GM18951 (cell line): Measurements from ENCODE around the gene INSC.

Experiments
- POLR2A ChIP-seq: IDR thresholded peaks from 4 replicates; pipeline ENCODE4 v1.6.1; 2011; ENCODE audit warnings: mild to moderate bottlenecking; ENCODE audit not compliant: insufficient read length, insufficient read depth; ENCODE audit errors: extremely low read depth
- in situ Hi-C: fragments of 300-500 bp; cut with MboI; formaldehyde crosslinking; loops from one replicate; pipeline ENCODE4 v1.12.0; 2022; ENCODE audit warnings: low sequenced_read_pairs, mixed read lengths, inconsistent platforms; ENCODE audit not compliant: unreplicated experiment

Gene INSC

GRCh38 chr11:15192005-15192556, 77.4 kb downstream of the INSC start:
- no peak for TF ChIP-seq POLR2A
- in situ Hi-C loops: no loop called here

- no peak for TF ChIP-seq POLR2A
- in situ Hi-C loops: no loop called here
Measured at GRCh38 chr11:15194671-15195415, 80.1 kb downstream of the INSC start.

GRCh38 chr11:15195454-15196200, 80.9 kb downstream of the INSC start:
- in situ Hi-C loops: no loop called here
- no peak for TF ChIP-seq POLR2A

DNA sequence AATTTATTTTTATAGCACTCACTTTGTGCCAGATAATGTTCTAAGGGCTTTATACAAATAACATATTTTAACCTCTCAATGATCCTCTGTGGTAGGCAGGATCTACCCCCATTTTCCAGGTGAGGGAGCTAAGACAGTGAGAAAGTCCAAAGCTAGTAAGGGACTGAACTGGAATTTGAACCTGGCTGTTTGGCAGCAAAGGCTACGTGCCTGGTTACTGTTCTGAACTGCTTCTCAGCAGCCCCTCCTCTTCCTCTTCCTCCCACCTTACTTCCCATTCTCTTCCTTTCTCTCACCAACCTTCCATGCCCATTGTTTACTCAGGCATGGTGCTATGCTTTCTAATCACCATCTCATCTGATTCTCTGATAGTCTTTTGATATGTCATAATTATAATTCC, 82.0 kb downstream of the INSC start:
- in situ Hi-C loops: no loop called here
- no peak for TF ChIP-seq POLR2A

- TF ChIP-seq POLR2A: no peak
- in situ Hi-C loops: no loop called here
Measured at GRCh38 chr11:15197696-15198095, 83.0 kb downstream of the INSC start.

DNA sequence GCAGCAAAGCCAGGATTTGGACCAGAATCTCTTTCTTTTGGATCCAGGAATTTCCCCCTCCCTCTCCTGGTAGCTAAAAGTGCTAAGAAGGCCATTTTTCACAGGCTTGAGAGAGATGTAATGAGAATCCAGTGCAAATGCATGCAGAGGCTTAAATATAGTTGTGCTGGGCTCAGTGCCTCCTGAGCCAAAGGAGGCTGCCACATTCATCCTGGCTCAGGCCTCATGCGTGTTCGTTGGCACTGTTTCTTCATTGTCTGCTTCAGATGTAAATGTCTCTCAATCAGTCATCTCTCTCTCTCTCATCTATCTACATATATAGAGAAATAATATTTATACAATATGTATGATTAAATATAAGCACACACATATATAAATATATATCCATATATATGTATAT, 83.6 kb downstream of the INSC start:
- in situ Hi-C loops: no loop called here

DNA sequence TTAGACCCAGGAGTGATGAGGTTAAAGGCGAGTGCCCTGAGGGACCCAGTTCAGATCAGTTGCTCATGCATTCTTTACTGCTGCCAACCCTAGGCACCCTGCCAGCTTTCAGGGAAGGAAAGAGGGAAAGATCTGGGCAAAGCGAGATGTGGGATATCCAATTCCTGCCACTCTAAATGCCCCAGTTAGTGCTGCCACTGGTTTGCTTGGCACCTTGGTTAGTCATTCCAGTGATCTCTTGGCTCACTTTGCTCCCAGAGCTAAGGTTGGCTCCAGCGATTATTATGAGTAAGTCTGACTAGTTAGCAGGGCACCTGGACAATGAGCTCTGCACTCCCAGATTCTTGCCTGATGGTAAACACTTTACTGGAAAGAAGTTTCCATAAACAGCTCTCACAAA, 85.0 kb downstream of the INSC start:
- in situ Hi-C loops: no loop called here
- no peak for TF ChIP-seq POLR2A

More for the DNA sequence above, 83.6 kb downstream of the INSC start:
- TF ChIP-seq POLR2A: no peak

DNA sequence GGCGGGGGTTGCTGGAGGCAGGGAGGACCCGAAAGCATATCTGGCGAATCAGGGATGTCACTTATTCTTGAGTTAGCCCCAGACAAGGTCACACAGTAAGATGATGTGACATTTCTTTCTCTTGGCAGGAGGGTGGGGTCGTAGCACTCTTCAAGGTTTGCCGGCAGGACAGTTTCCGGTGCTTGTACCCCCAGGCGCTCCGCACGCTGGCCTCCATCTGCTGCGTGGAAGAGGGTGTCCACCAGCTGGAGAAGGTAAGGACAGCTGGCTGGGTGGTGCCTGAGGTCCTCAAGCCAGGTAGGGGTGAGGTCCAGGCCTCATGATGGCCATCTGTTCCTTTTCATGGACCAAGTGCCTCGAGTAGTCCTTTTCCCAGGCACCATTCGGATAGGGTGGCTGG, 86.0 kb downstream of the INSC start:
- in situ Hi-C loops: no loop called here
- no peak for TF ChIP-seq POLR2A

GRCh38 chr11:15201586-15201985, 86.9 kb downstream of the INSC start:
- TF ChIP-seq POLR2A: no peak
- in situ Hi-C loops: no loop called here

DNA sequence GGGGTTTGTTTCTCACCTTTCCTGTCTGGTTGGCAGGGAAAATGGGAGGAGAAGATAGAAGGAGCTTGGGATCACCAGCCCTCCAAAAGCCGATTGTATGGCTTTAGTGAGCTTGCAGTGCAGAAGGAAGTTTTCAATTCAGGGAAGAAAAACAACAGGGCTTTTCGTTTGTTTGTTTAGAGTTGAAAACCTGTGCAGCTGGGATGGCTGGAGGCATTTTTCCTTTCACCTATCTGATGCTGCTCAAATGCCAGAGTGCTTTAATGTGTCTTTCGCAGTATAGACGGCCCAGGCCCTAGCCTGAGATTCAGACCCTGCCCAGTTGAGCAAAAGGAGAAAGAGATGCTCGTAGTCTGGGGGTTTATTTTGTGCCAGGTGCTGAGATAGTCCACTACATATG, 87.9 kb downstream of the INSC start:
- in situ Hi-C loops: no loop called here
- TF ChIP-seq POLR2A: no peak

GRCh38 chr11:15204711-15205110, 90.0 kb downstream of the INSC start:
- in situ Hi-C loops: no loop called here
- no peak for TF ChIP-seq POLR2A

GRCh38 chr11:15206791-15207190, 92.1 kb downstream of the INSC start:
- in situ Hi-C loops: no loop called here

DNA sequence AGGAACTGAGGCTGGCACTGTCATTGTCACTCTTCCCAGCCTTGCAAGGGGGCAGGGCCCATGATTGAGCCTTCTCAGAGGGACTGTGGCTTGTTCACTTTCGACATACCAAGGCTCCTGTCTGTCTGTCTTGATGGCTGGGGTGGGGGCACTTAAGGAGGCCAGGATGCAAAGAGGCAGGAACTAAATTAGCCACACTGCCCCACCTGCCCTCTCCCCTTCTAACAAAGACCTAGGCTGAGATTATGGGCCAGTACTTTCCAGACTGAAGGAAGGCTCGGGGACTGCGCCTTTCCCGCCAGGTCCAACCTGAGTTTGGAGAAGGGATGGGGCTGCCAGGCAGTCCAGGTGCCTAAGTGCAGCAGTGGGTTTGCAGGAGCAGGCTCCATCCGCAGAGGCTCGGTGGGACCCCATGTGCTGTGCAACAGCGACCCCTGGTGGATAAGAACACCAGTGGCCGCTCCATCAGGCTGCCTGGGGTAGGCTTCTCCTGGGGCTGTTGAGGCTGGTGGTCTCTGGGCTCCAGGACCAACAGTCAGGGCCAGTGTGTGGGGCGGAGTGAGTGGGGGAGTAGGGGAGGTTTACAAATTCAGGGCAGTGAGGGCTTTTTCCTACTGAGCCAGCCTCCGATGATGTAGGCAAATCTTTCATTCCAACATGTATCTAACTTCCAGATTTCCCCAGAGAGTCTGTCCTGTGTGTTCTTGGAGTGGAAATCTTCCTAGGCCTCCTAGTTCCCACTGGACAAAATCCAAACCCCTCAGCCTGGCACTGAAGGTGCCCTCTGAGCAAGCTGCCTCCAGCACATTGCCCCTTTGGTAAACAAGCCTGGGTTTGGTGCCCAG, 93.9 kb downstream of the INSC start:
- in situ Hi-C loops: no loop called here

More at GRCh38 chr11:15206791-15207190, 92.1 kb downstream of the INSC start:
- no peak for TF ChIP-seq POLR2A

More for the DNA sequence above, 93.9 kb downstream of the INSC start:
- TF ChIP-seq POLR2A: no peak
